Measurements from ENCODE around the gene WIPI1. TPM values are rescaled to one million over a fixed set of nuclear protein-coding genes. Genes with fewer than 3 reads are reported as not detected.
"Not testable (repeated sequence)": the region's sequence is repeated elsewhere in the genome, so short reads cannot be mapped to it uniquely, and the experiment has no call there.

The WIPI1 gene

GRCh38 chr17:68378268-68379176, 78.8 kb downstream of the WIPI1 start:
- Histone ChIP-seq H2BK5ac (ENCODE audit: low read length) (peak overlapping the region; percentile 24), H4K8ac (ENCODE audit: low read depth, low read length) (no peak overlapping the region), H3K18ac (ENCODE audit: low read length) (peak overlapping the region; percentile 76), H3K27ac (ENCODE audit: low read depth, low read length) (peak overlapping the region; percentile 42), H3K79me2 (ENCODE audit: control insufficient read depth, insufficient read depth, low read length) (no peaks in the 10 kb centered on the region), H4K5ac (ENCODE audit: low read length) (no peak overlapping the region), H2BK15ac (replicated peaks; ENCODE audit: low read depth) (no peak overlapping the region), H3K4me2 (ENCODE audit: low read length) (no peak overlapping the region), H2AK5ac (ENCODE audit: low read length) (no peak overlapping the region), H3K27me3 (ENCODE audit: insufficient read depth, low read length, poor library complexity) (no peaks in the 10 kb centered on the region), H3K4me1 (ENCODE audit: control insufficient read depth, low read depth, low read length) (peaks cover 11% of the 10 kb centered on the region), H3K36me3 (ENCODE audit: control insufficient read depth, insufficient read depth, low read length) (no peaks in the 10 kb centered on the region), H2BK120ac (ENCODE audit: low read depth, low read length) (no peak overlapping the region), H3K79me1 (ENCODE audit: low read length) (no peaks in the 10 kb centered on the region), H3K9ac (ENCODE audit: low read length) (no peak overlapping the region), H3K56ac (ENCODE audit: low read length) (peak overlapping the region; percentile 84), H3K4me3 (ENCODE audit: low read length) (no peak overlapping the region), H3K4ac (ENCODE audit: low read depth, low read length) (peak overlapping the region; percentile 66), H3K23ac (ENCODE audit: low read length) (no peak overlapping the region)
- DNase-seq: peak; percentile 94
- WGBS (ENCODE audit: extremely low coverage, insufficient coverage, low lambda C conversion rate): no CpG with 5 or more reads among the region's 21 CpGs

- no peak overlapping the region for H3K4me3 ChIP-seq (ENCODE audit: low read length)
- WGBS (ENCODE audit: extremely low coverage, insufficient coverage, low lambda C conversion rate): no CpG with 5 or more reads among the region's 8 CpGs
- no peaks in the 10 kb centered on the region for H3K27me3 ChIP-seq (ENCODE audit: insufficient read depth, low read length, poor library complexity)
- no peaks in the 10 kb centered on the region for H3K36me3 ChIP-seq (ENCODE audit: control insufficient read depth, insufficient read depth, low read length)
- H3K4ac ChIP-seq (ENCODE audit: low read depth, low read length): no peak overlapping the region
- no peak overlapping the region for H3K18ac ChIP-seq (ENCODE audit: low read length)
- peak overlapping the region; percentile 84 for H3K56ac ChIP-seq (ENCODE audit: low read length)
- H3K79me2 ChIP-seq (ENCODE audit: control insufficient read depth, insufficient read depth, low read length): no peaks in the 10 kb centered on the region
- H4K8ac ChIP-seq (ENCODE audit: low read depth, low read length): no peak overlapping the region
- no peak overlapping the region for H2AK5ac ChIP-seq (ENCODE audit: low read length)
- H3K4me2 ChIP-seq (ENCODE audit: low read length): no peak overlapping the region
- no peak overlapping the region for H4K5ac ChIP-seq (ENCODE audit: low read length)
- H3K23ac ChIP-seq (ENCODE audit: low read length): no peak overlapping the region
- H3K9ac ChIP-seq (ENCODE audit: low read length): no peak overlapping the region
- H2BK15ac ChIP-seq (replicated peaks; ENCODE audit: low read depth): no peak overlapping the region
- H2BK5ac ChIP-seq (ENCODE audit: low read length): peak overlapping the region; percentile 24
- H3K79me1 ChIP-seq (ENCODE audit: low read length): no peaks in the 10 kb centered on the region
- no peak overlapping the region for H2BK120ac ChIP-seq (ENCODE audit: low read depth, low read length)
- H3K27ac ChIP-seq (ENCODE audit: low read depth, low read length): peak overlapping the region; percentile 42
- peak; percentile 66 for DNase-seq
- H3K4me1 ChIP-seq (ENCODE audit: control insufficient read depth, low read depth, low read length): peaks cover 11% of the 10 kb centered on the region
Measured at GRCh38 chr17:68377771-68378267, 79.5 kb downstream of the WIPI1 start.

DNA sequence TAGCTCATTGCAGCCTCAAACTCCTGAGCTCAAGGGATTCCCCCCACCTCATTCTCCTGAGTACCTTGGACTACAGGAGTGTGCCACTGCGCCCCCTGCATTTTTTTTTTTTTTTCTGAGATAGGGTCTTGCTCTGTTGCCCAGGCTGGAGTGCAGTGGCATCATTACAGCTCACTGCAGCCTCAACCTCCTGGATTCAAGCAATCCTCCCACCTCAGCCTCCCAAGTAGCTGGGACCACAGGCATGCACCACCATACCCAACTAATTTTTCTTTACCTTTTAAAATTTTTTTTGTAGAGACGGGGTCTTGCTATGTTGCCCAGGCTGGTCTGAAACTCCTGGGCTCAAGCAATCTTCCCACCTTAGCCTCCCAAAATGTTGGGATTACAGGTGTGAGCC, 81.1 kb downstream of the WIPI1 start:
- not testable (repeated sequence) for H2AK5ac ChIP-seq (ENCODE audit: low read length); H3K18ac ChIP-seq (ENCODE audit: low read length); H2BK120ac ChIP-seq (ENCODE audit: low read depth, low read length); H4K5ac ChIP-seq (ENCODE audit: low read length); H3K79me2 ChIP-seq (ENCODE audit: control insufficient read depth, insufficient read depth, low read length); H3K4ac ChIP-seq (ENCODE audit: low read depth, low read length); H3K27me3 ChIP-seq (ENCODE audit: insufficient read depth, low read length, poor library complexity); H3K79me1 ChIP-seq (ENCODE audit: low read length); H3K36me3 ChIP-seq (ENCODE audit: control insufficient read depth, insufficient read depth, low read length); H2BK15ac ChIP-seq (replicated peaks; ENCODE audit: low read depth); H3K4me2 ChIP-seq (ENCODE audit: low read length); H4K8ac ChIP-seq (ENCODE audit: low read depth, low read length); H3K27ac ChIP-seq (ENCODE audit: low read depth, low read length); H3K23ac ChIP-seq (ENCODE audit: low read length); DNase-seq; H3K4me3 ChIP-seq (ENCODE audit: low read length); H3K56ac ChIP-seq (ENCODE audit: low read length); H3K9ac ChIP-seq (ENCODE audit: low read length); H2BK5ac ChIP-seq (ENCODE audit: low read length)
- peaks cover 11% of the 10 kb centered on the region for H3K4me1 ChIP-seq (ENCODE audit: control insufficient read depth, low read depth, low read length)
- WGBS (ENCODE audit: extremely low coverage, insufficient coverage, low lambda C conversion rate): no CpG with 5 or more reads among the region's 2 CpGs

GRCh38 chr17:68375566-68375965, 81.7 kb downstream of the WIPI1 start:
- peaks cover 11% of the 10 kb centered on the region for H3K4me1 ChIP-seq (ENCODE audit: control insufficient read depth, low read depth, low read length)
- no peak overlapping the region for H4K8ac ChIP-seq (ENCODE audit: low read depth, low read length)
- H3K4ac ChIP-seq (ENCODE audit: low read depth, low read length): no peak overlapping the region
- H3K18ac ChIP-seq (ENCODE audit: low read length): no peak overlapping the region
- no peak overlapping the region for H2BK120ac ChIP-seq (ENCODE audit: low read depth, low read length)
- H3K79me2 ChIP-seq (ENCODE audit: control insufficient read depth, insufficient read depth, low read length): no peaks in the 10 kb centered on the region
- no peak overlapping the region for H3K27ac ChIP-seq (ENCODE audit: low read depth, low read length)
- H2BK5ac ChIP-seq (ENCODE audit: low read length): no peak overlapping the region
- no peak overlapping the region for H2BK15ac ChIP-seq (replicated peaks; ENCODE audit: low read depth)
- H4K5ac ChIP-seq (ENCODE audit: low read length): no peak overlapping the region
- H3K23ac ChIP-seq (ENCODE audit: low read length): no peak overlapping the region
- no peak overlapping the region for H3K9ac ChIP-seq (ENCODE audit: low read length)
- no peak overlapping the region for H3K56ac ChIP-seq (ENCODE audit: low read length)
- DNase-seq: no peak
- no CpG with 5 or more reads among the region's 8 CpGs for WGBS (ENCODE audit: extremely low coverage, insufficient coverage, low lambda C conversion rate)
- H3K79me1 ChIP-seq (ENCODE audit: low read length): no peaks in the 10 kb centered on the region
- no peak overlapping the region for H2AK5ac ChIP-seq (ENCODE audit: low read length)
- no peaks in the 10 kb centered on the region for H3K27me3 ChIP-seq (ENCODE audit: insufficient read depth, low read length, poor library complexity)
- no peaks in the 10 kb centered on the region for H3K36me3 ChIP-seq (ENCODE audit: control insufficient read depth, insufficient read depth, low read length)
- H3K4me2 ChIP-seq (ENCODE audit: low read length): no peak overlapping the region
- H3K4me3 ChIP-seq (ENCODE audit: low read length): no peak overlapping the region

Small RNA genes lying within 50 kb of the gene (small RNA-seq; reads per million reads assigned to genes)
- gene MIR635 (ENCODE audit: insufficient read depth): not detected
